NT2/D1 (cell line): ENCODE results near the gene PRKAR2B.

Source experiments
- YY1 ChIP-seq: IDR thresholded peaks from 2 replicates; pipeline ENCODE4 v1.6.1; 2011; ENCODE audit not compliant: insufficient read length, insufficient read depth
- ZNF274 ChIP-seq: IDR thresholded peaks from 2 replicates; pipeline ENCODE4 v1.6.1; 2011; ENCODE audit warnings: mild to moderate bottlenecking, low read depth, low read length

DNA sequence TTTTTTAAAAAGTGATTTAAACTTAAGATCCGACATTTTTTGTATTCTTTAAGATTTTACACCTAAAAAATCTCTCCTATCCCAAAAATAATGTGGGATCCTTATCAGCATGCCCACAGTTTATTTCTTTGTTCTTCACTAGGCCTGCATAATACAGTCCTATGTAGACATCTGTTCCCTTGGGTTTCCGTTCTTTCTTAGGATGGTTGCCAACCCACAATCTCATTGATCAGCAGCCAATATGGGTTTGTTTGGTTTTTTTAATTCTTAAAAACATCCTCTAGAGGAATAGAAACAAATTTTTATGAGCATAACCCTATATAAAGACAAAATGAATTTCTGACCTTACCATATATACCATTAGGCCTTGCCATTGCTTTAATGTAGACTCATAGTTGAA lies 115.9 kb downstream of the PRKAR2B start:
- TF ChIP-seq YY1 (no peak), ZNF274 (no peak)
